DND-41 (cell line): ENCODE measurements around the gene SNX9.

Experiments
- EZH2 ChIP-seq: IDR thresholded peaks from 3 replicates; pipeline ENCODE4 v1.6.1; 2012; ENCODE audit warnings: borderline replicate concordance, low read depth, mild to moderate bottlenecking, moderate library complexity, low read length, inconsistent platforms; ENCODE audit not compliant: severe bottlenecking
- TF ChIP-seq, protein P1 (sequence below): IDR thresholded peaks from 2 replicates; pipeline ENCODE4 v1.5.1; 2012; ENCODE audit warnings: borderline replicate concordance, low read length, moderate library complexity, mild to moderate bottlenecking; ENCODE audit not compliant: poor library complexity, severe bottlenecking; ENCODE audit errors: extremely low read depth

DNA sequence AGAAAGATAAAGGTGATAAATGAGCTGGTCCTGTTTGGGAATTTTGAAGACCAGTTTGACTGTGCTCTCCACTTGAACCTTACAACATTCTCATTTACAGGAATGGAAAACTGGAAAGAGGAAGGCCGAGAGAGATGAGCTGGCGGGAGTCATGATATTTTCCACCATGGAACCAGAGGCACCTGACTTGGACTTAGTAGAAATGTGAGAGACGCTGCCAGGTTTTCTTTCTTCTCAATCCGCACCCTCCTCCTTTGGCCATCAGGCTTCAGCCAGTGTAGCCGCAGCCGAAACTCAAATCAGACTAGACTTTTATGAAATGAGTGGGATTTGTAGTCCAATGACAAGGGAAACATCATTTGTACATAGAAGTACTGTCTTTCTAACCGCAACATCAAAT, 104.0 kb downstream of the SNX9 start:
- TF ChIP-seq, protein P1, sequence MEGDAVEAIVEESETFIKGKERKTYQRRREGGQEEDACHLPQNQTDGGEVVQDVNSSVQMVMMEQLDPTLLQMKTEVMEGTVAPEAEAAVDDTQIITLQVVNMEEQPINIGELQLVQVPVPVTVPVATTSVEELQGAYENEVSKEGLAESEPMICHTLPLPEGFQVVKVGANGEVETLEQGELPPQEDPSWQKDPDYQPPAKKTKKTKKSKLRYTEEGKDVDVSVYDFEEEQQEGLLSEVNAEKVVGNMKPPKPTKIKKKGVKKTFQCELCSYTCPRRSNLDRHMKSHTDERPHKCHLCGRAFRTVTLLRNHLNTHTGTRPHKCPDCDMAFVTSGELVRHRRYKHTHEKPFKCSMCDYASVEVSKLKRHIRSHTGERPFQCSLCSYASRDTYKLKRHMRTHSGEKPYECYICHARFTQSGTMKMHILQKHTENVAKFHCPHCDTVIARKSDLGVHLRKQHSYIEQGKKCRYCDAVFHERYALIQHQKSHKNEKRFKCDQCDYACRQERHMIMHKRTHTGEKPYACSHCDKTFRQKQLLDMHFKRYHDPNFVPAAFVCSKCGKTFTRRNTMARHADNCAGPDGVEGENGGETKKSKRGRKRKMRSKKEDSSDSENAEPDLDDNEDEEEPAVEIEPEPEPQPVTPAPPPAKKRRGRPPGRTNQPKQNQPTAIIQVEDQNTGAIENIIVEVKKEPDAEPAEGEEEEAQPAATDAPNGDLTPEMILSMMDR, result no peak
- no peak for TF ChIP-seq EZH2
